ENCODE data around the gene ABCC1. TPM values are rescaled to one million over a fixed set of nuclear protein-coding genes. Genes with fewer than 3 reads are reported as not detected.
"Not testable (repeated sequence)": the region's sequence is repeated elsewhere in the genome, so short reads cannot be mapped to it uniquely, and the experiment has no call there.

The ABCC1 gene
- total RNA-seq, 1 donor from 2014 or later: 38.7 TPM

GRCh38 chr16:15976225-15976812, 26.9 kb downstream of the ABCC1 start:
- Mint-ChIP-seq H3K27ac (ENCODE audit: unreplicated experiment) (no peak overlapping the region), H3K9me3 (peaks cover 19% of the 10 kb centered on the region), H3K27me3 (ENCODE audit: low read depth) (no peaks in the 10 kb centered on the region), H3K4me3 (no peak overlapping the region), H3K36me3 (ENCODE audit: low read depth) (peaks cover 46% of the 10 kb centered on the region), H3K4me1 (no peaks in the 10 kb centered on the region)
- no peak for DNase-seq (ENCODE audit: low read depth, low spot score)
- no peak for TF ChIP-seq CTCF (conservative IDR thresholded peaks at IDR 0.05)

DNA sequence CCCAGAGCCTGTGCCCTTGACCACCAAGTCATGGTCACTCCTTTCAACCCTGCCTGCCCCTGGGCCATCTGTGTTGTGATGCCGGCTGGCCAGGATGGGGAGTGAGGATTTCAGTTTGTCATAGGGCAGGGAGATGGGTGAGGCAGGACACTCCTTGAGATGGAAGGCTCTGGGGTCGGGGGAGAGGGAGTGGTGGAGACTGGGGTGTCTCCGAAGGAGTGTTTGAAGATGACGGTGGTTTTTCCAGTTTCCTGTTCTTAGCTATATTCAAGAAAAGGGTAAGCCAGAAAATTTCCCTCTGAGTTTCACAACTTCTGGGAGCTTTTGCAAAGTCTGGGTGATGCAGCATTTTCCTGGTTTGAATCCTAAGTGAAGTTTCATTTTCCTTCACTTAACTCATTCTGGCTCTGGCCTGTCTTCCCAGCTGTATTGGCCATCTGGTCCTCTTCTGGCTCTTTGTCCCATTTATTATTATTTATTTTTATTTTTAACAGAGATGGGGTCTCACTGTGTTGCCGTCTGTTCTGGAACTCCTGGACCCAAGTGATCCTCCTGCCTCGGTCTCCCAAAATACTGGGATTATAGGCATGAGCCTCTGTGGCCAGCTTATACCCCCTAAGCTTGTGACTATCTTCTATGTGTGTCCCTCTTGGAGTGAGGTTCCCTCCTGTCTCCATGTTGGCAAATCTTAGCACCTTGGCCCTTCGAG, 27.7 kb downstream of the ABCC1 start:
- TF ChIP-seq CTCF (conservative IDR thresholded peaks at IDR 0.05): no peak

DNA sequence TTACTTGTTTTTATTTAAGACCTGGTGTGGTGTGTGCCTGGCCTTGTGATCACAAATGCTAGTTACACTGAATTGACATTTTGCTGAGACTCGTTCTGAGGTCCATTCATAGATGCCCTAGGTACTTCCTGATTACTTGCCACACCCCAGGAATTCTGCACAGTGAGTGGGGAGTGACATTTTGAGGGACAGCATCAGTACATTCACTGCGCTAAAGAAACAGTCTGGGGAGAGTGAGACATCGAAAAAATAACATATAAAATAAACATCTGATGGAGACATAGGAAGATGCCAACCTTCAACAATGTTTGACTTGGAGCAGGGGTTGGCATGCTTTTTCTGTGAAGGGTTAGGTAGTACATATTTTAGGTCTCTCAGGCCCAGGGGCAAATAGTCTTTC, 30.4 kb downstream of the ABCC1 start:
- TF ChIP-seq CTCF (conservative IDR thresholded peaks at IDR 0.05): no peak
- peak overlapping the region; percentile 18 for H3K4me3 Mint-ChIP-seq
- peaks cover 20% of the 10 kb centered on the region for H3K9me3 Mint-ChIP-seq
- H3K4me1 Mint-ChIP-seq: peaks cover 7% of the 10 kb centered on the region
- H3K27ac Mint-ChIP-seq (ENCODE audit: unreplicated experiment): no peak overlapping the region
- H3K36me3 Mint-ChIP-seq (ENCODE audit: low read depth): peaks cover 46% of the 10 kb centered on the region
- no peak for DNase-seq (ENCODE audit: low read depth, low spot score)
- no peaks in the 10 kb centered on the region for H3K27me3 Mint-ChIP-seq (ENCODE audit: low read depth)

More for the DNA sequence above, 27.7 kb downstream of the ABCC1 start:
- Mint-ChIP-seq H3K27me3 (ENCODE audit: low read depth) (no peaks in the 10 kb centered on the region), H3K9me3 (peaks cover 22% of the 10 kb centered on the region), H3K4me3 (no peak overlapping the region), H3K36me3 (ENCODE audit: low read depth) (peaks cover 49% of the 10 kb centered on the region), H3K27ac (ENCODE audit: unreplicated experiment) (no peak overlapping the region), H3K4me1 (no peaks in the 10 kb centered on the region)
- DNase-seq (ENCODE audit: low read depth, low spot score): no peak

GRCh38 chr16:15980329-15980728, 30.9 kb downstream of the ABCC1 start:
- H3K4me1 Mint-ChIP-seq: peaks cover 7% of the 10 kb centered on the region
- no peak for DNase-seq (ENCODE audit: low read depth, low spot score)
- no peak for TF ChIP-seq CTCF (conservative IDR thresholded peaks at IDR 0.05)
- H3K9me3 Mint-ChIP-seq: peaks cover 20% of the 10 kb centered on the region
- no peak overlapping the region for H3K4me3 Mint-ChIP-seq
- no peak overlapping the region for H3K27ac Mint-ChIP-seq (ENCODE audit: unreplicated experiment)
- H3K36me3 Mint-ChIP-seq (ENCODE audit: low read depth): peaks cover 46% of the 10 kb centered on the region
- no peaks in the 10 kb centered on the region for H3K27me3 Mint-ChIP-seq (ENCODE audit: low read depth)

DNA sequence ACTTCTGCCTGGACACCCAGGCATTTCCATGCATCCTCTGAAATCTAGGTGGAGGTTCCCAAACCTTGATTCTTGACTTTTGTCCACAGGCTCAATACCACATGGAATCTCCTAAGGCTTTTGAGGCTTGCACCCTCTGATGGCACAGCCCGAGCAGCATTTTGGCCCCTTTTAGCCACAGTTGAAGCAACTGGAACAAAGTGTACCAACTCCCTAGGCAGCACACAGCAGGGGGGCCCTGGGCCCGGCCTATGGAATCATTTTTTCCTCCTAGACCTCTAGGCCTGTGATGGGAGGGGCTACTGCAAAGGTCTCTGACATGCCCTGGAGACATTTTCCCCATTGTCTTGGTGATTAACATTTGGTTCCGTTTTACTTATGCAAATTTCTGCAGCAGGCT, 32.0 kb downstream of the ABCC1 start:
- Mint-ChIP-seq H3K4me3 (no peak overlapping the region), H3K27me3 (ENCODE audit: low read depth) (no peaks in the 10 kb centered on the region), H3K27ac (ENCODE audit: unreplicated experiment) (no peak overlapping the region), H3K36me3 (ENCODE audit: low read depth) (peaks cover 44% of the 10 kb centered on the region), H3K4me1 (peaks cover 7% of the 10 kb centered on the region), H3K9me3 (peaks cover 20% of the 10 kb centered on the region)
- TF ChIP-seq CTCF (conservative IDR thresholded peaks at IDR 0.05): no peak
- DNase-seq (ENCODE audit: low read depth, low spot score): no peak

DNA sequence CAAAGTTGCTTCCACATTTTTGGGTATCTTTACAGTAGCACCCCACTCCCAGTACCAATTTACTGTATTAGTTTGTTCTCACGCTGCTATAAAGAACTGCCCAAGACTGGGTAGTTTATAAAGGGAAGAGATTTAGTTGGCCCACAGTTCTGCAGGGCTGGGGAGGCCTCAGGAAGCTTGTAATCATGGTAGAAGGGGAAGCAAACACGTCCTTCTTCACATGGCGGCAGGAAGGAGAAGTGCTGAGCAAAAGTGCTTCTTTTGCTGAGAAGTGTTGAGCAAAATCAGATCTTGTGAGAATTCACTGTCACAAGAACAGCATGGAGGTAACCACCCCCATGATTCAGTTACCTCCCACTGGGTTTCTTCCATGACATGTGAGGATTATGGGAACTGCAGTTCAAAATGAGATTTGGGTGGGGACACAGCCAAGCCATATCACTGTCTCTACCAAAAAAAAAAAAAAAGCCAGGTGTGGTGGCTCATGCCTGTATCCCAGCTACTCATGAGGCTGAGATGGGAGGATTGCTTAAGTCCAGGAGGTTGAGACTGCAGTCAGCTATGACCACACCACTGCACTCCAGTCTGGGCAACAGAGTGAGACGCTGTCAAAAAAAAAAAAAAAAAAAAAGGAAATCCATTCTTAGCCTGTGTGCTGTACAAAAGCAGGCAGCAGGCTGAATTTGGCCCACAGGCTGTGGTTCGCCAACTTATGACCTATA, 32.9 kb downstream of the ABCC1 start:
- H3K36me3 Mint-ChIP-seq (ENCODE audit: low read depth): peaks cover 40% of the 10 kb centered on the region
- not testable (repeated sequence) for H3K4me3 Mint-ChIP-seq; H3K27ac Mint-ChIP-seq (ENCODE audit: unreplicated experiment); H3K4me1 Mint-ChIP-seq; H3K27me3 Mint-ChIP-seq (ENCODE audit: low read depth); DNase-seq (ENCODE audit: low read depth, low spot score)
- peaks cover 20% of the 10 kb centered on the region for H3K9me3 Mint-ChIP-seq

Measured in neural crest cell (in vitro differentiated cells).